B cell (primary cell): Measurements from ENCODE around the gene BNIP3.

Experiments used
- CTCF ChIP-seq: fragments of 200-600 bp; IDR thresholded peaks from one replicate; pipeline ENCODE4 v1.8.0; 2022; ENCODE audit warnings: antibody characterized with exemption, mild to moderate bottlenecking
- EZH2 ChIP-seq: IDR thresholded peaks from 2 replicates; pipeline ENCODE4 v1.6.1; 2012; ENCODE audit warnings: borderline replicate concordance, low read depth, mild to moderate bottlenecking, moderate library complexity, low read length; ENCODE audit not compliant: insufficient read depth, poor library complexity, severe bottlenecking

- TF ChIP-seq CTCF (no peak), EZH2 (no peak)
Measured at GRCh38 chr10:131991726-131992125, 10.0 kb upstream of the BNIP3 start.
